Karpas-422 (cell line): Measurements from ENCODE around the gene NFASC. TPM values are rescaled to one million over a fixed set of nuclear protein-coding genes. Genes with fewer than 3 reads are reported as not detected.

Source experiments
- DNase-seq: peaks from one replicate; pipeline ENCODE4 v3.0.0-alpha.2; 2015
- H2AFZ ChIP-seq: fragments of 200-600 bp; sonication (generic); 2 replicates; pipeline ENCODE4 v1.6.1; 2014; ENCODE audit warnings: antibody characterized with exemption, low read length, mixed read lengths
- H3K27ac ChIP-seq: fragments of 200-600 bp; sonication (generic); 2 replicates; pipeline ENCODE4 v1.5.1; 2014; ENCODE audit warnings: mild to moderate bottlenecking, low read length, moderate library complexity
- H3K27me3 ChIP-seq: fragments of 200-600 bp; sonication (generic); 2 replicates; pipeline ENCODE4 v1.6.1; 2014; ENCODE audit warnings: low read length, mixed read lengths
- H3K36me3 ChIP-seq: fragments of 200-600 bp; sonication (generic); 2 replicates; pipeline ENCODE4 v1.6.1; 2014; ENCODE audit warnings: low read length, mixed read lengths; ENCODE audit not compliant: insufficient read depth
- H3K4me1 ChIP-seq: fragments of 200-600 bp; sonication (generic); 2 replicates; pipeline ENCODE4 v1.6.1; 2014; ENCODE audit warnings: mild to moderate bottlenecking, low read length, mixed read lengths
- H3K4me2 ChIP-seq: fragments of 200-600 bp; sonication (generic); 2 replicates; pipeline ENCODE4 v1.6.1; 2014; ENCODE audit warnings: low read length, low read depth, mild to moderate bottlenecking; ENCODE audit not compliant: poor library complexity, severe bottlenecking
- H3K4me3 ChIP-seq: fragments of 200-600 bp; sonication (generic); 2 replicates; pipeline ENCODE4 v1.5.1; 2014; ENCODE audit warnings: mild to moderate bottlenecking, antibody characterized with exemption, low read length, mixed read lengths
- H3K79me2 ChIP-seq: fragments of 200-600 bp; sonication (generic); 2 replicates; pipeline ENCODE4 v1.6.1; 2014; ENCODE audit warnings: mild to moderate bottlenecking, low read length, mixed read lengths
- H3K9ac ChIP-seq: fragments of 200-600 bp; sonication (generic); 2 replicates; pipeline ENCODE4 v1.6.0; 2014; ENCODE audit warnings: low read length
- H3K9me2 ChIP-seq: fragments of 200-600 bp; sonication (generic), shearing (Covaris generic); replicated peaks from 2 replicates; pipeline ENCODE4 v1.6.0; 2014; ENCODE audit warnings: mild to moderate bottlenecking, low read length, moderate library complexity; ENCODE audit not compliant: insufficient read depth
- H3K9me3 ChIP-seq: fragments of 300-700, 200-600 bp; sonication (generic); 2 replicates; pipeline ENCODE4 v1.6.1; 2014; ENCODE audit warnings: low read length, mixed read lengths
- H4K20me1 ChIP-seq: fragments of 200-600 bp; sonication (generic); 2 replicates; pipeline ENCODE4 v1.6.1; 2014; ENCODE audit warnings: mild to moderate bottlenecking, antibody characterized with exemption, low read length, low read depth; ENCODE audit not compliant: insufficient read depth
- total RNA-seq: library from RNA; depleted of rRNA; stranded (reverse); fragments of >200 nt; shearing (Covaris generic); gene quantifications from 2 replicates; pipeline ENCODE4 v1.2.3, GENCODE V29; 2014; ENCODE audit warnings: low replicate concordance

NFASC gene
- total RNA-seq, 1 experiment from 2014 or later, result 0.75 TPM

- Histone ChIP-seq H3K79me2 (no peaks in the 10 kb centered on the region), H3K27me3 (no peaks in the 10 kb centered on the region), H3K27ac (no peak overlapping the region), H3K9me3 (no peaks in the 10 kb centered on the region), H3K4me3 (no peak overlapping the region), H4K20me1 (no peaks in the 10 kb centered on the region), H3K9ac (no peak overlapping the region), H3K4me2 (no peak overlapping the region), H3K36me3 (no peaks in the 10 kb centered on the region), H2AFZ (no peak overlapping the region), H3K9me2 (no peaks in the 10 kb centered on the region), H3K4me1 (no peaks in the 10 kb centered on the region)
- DNase-seq, result no peak
Measured at GRCh38 chr1:204920967-204921366, 50.3 kb downstream of the NFASC start.

DNA sequence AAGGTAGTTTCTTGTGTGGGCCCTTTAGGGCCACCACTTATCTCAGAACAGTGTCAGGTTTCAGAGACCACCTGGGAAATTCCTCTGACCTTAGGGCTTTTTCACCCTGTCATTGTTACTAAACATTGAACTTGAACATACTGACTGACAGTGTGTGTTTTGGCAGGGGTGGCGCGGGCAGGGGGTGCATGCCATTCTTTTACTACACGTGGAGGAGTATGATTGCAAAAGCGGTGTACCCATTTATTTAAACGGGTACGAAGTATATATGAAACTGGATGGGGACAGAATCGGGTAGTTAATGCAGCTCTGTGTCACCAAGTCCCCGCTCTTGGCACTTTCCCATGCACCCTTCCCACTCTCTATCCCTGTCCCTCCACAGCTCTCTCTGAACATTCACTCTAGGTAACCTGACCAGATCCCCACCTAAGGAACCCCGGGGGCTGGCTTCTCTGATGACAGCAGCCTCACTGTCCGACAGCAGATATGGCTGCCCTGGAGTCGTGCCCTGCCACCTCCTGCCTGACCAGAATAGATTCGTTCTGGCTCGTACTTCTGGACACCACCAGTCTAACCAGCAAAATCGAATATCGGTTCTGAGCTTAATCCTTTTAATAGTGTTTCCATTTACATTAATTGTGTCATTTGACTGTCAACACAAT lies 51.3 kb downstream of the NFASC start:
- H3K4me1 ChIP-seq, result no peaks in the 10 kb centered on the region
- no peak for DNase-seq
- H4K20me1 ChIP-seq, result no peaks in the 10 kb centered on the region
- H2AFZ ChIP-seq, result no peak overlapping the region
- H3K27me3 ChIP-seq, result no peaks in the 10 kb centered on the region
- H3K4me3 ChIP-seq, result no peak overlapping the region
- no peaks in the 10 kb centered on the region for H3K79me2 ChIP-seq
- no peak overlapping the region for H3K9ac ChIP-seq
- no peaks in the 10 kb centered on the region for H3K36me3 ChIP-seq
- H3K9me2 ChIP-seq, result no peaks in the 10 kb centered on the region
- no peaks in the 10 kb centered on the region for H3K9me3 ChIP-seq
- H3K27ac ChIP-seq, result no peak overlapping the region
- H3K4me2 ChIP-seq, result no peak overlapping the region

- Histone ChIP-seq H3K9me3 (no peaks in the 10 kb centered on the region), H2AFZ (no peak overlapping the region), H3K4me3 (no peak overlapping the region), H3K36me3 (no peaks in the 10 kb centered on the region), H4K20me1 (no peaks in the 10 kb centered on the region), H3K9ac (no peak overlapping the region), H3K4me1 (no peaks in the 10 kb centered on the region), H3K9me2 (no peaks in the 10 kb centered on the region), H3K79me2 (no peaks in the 10 kb centered on the region), H3K4me2 (no peak overlapping the region), H3K27ac (no peak overlapping the region), H3K27me3 (no peaks in the 10 kb centered on the region)
- DNase-seq, result no peak
Measured at GRCh38 chr1:204923201-204923600, 52.5 kb downstream of the NFASC start.

GRCh38 chr1:204923626-204924012 lies 53.0 kb downstream of the NFASC start:
- no peaks in the 10 kb centered on the region for H4K20me1 ChIP-seq
- no peaks in the 10 kb centered on the region for H3K4me1 ChIP-seq
- H2AFZ ChIP-seq, result no peak overlapping the region
- no peaks in the 10 kb centered on the region for H3K27me3 ChIP-seq
- H3K9ac ChIP-seq, result no peak overlapping the region
- H3K9me3 ChIP-seq, result no peaks in the 10 kb centered on the region
- H3K36me3 ChIP-seq, result no peaks in the 10 kb centered on the region
- H3K4me2 ChIP-seq, result no peak overlapping the region
- no peaks in the 10 kb centered on the region for H3K9me2 ChIP-seq
- H3K79me2 ChIP-seq, result no peaks in the 10 kb centered on the region
- no peak for DNase-seq
- no peak overlapping the region for H3K4me3 ChIP-seq
- H3K27ac ChIP-seq, result no peak overlapping the region

GRCh38 chr1:204924013-204924759 lies 53.5 kb downstream of the NFASC start:
- H3K27ac ChIP-seq, result no peak overlapping the region
- DNase-seq, result no peak
- no peak overlapping the region for H3K9ac ChIP-seq
- H3K9me2 ChIP-seq, result no peaks in the 10 kb centered on the region
- no peaks in the 10 kb centered on the region for H3K36me3 ChIP-seq
- H3K27me3 ChIP-seq, result no peaks in the 10 kb centered on the region
- no peaks in the 10 kb centered on the region for H4K20me1 ChIP-seq
- no peak overlapping the region for H3K4me2 ChIP-seq
- H3K4me1 ChIP-seq, result no peaks in the 10 kb centered on the region
- H3K9me3 ChIP-seq, result no peaks in the 10 kb centered on the region
- H2AFZ ChIP-seq, result no peak overlapping the region
- H3K79me2 ChIP-seq, result no peaks in the 10 kb centered on the region
- no peak overlapping the region for H3K4me3 ChIP-seq

GRCh38 chr1:204925701-204926100 lies 55.0 kb downstream of the NFASC start:
- no peak for DNase-seq
- no peaks in the 10 kb centered on the region for H3K9me2 ChIP-seq
- no peaks in the 10 kb centered on the region for H3K27me3 ChIP-seq
- no peak overlapping the region for H3K9ac ChIP-seq
- no peak overlapping the region for H3K27ac ChIP-seq
- H3K36me3 ChIP-seq, result no peaks in the 10 kb centered on the region
- H2AFZ ChIP-seq, result no peak overlapping the region
- no peaks in the 10 kb centered on the region for H3K4me1 ChIP-seq
- H3K79me2 ChIP-seq, result no peaks in the 10 kb centered on the region
- H3K4me2 ChIP-seq, result no peak overlapping the region
- no peaks in the 10 kb centered on the region for H4K20me1 ChIP-seq
- H3K4me3 ChIP-seq, result no peak overlapping the region
- H3K9me3 ChIP-seq, result no peaks in the 10 kb centered on the region

DNA sequence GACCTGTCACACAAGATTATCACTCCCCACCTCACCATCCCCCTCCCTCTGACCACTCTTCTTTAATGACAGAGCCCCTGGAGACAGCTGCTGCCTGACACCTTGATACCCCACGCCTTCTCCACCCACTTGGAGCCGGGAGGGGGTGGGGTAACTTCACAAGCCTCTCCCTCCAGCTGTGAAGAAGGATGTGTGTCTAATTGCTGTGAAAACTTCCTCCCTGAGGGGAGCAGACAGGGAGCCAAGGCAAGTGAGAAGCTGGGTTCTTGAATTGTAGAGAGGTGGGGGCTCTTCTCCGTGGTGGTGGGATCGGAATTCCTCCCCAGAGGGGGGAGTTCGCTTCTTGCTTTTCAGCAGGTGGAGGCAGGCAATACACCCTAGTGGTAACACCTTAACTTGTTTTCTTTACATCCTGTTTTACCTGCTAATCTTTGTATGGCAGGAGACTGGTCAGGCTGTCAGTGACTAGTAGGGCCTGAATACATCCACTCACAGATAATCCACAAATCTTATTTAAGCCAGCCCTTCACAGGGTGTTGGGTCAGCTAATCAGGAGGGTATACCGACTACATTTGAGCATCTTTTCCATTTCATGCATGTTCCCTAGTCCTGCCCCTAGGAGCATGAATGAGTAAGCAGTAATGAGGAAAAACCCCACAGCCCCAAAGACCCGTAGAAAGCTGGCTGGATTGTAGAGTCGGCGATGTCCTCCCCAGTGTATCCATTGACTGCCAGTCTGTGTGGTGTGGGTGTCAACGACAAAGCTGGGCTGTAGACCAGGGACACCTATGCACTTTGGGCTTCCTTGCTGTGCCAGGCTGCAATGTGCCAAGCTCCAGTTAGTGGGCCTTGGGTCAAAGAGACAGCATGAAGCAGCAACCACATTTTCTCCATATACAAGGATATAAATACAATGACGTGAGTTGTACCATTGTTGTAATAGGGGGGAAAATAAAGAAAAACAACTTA lies 57.3 kb downstream of the NFASC start:
- DNase-seq, result no peak

More for the DNA sequence above, 57.3 kb downstream of the NFASC start:
- no peaks in the 10 kb centered on the region for H3K9me3 ChIP-seq
- H3K4me3 ChIP-seq, result no peak overlapping the region
- no peaks in the 10 kb centered on the region for H3K79me2 ChIP-seq
- no peak overlapping the region for H3K27ac ChIP-seq
- H4K20me1 ChIP-seq, result no peaks in the 10 kb centered on the region
- no peaks in the 10 kb centered on the region for H3K36me3 ChIP-seq
- H3K27me3 ChIP-seq, result no peaks in the 10 kb centered on the region
- no peaks in the 10 kb centered on the region for H3K4me1 ChIP-seq
- no peak overlapping the region for H3K9ac ChIP-seq
- H2AFZ ChIP-seq, result no peak overlapping the region
- no peak overlapping the region for H3K4me2 ChIP-seq
- H3K9me2 ChIP-seq, result no peaks in the 10 kb centered on the region
